ENCODE measurements around the gene ANKRD62.
"Not testable (repeated sequence)": the region's sequence is repeated elsewhere in the genome, so short reads cannot be mapped to it uniquely, and the experiment has no call there.

Gene ANKRD62

GRCh38 chr18:12066910-12067511 is 26.6 kb upstream of the ANKRD62 start:
- no peak for DNase-seq

GRCh38 chr18:12067671-12068070 is 26.0 kb upstream of the ANKRD62 start:
- DNase-seq: no peak

- not testable (repeated sequence) for DNase-seq
Measured at GRCh38 chr18:12068316-12068949, 25.2 kb upstream of the ANKRD62 start.

GRCh38 chr18:12068950-12069320 is 24.7 kb upstream of the ANKRD62 start:
- DNase-seq: no peak

- DNase-seq: not testable (repeated sequence)
Measured at GRCh38 chr18:12071066-12071465, 22.6 kb upstream of the ANKRD62 start.

- no peak for DNase-seq
Measured at GRCh38 chr18:12072996-12073395, 20.6 kb upstream of the ANKRD62 start.

GRCh38 chr18:12074736-12075135 is 18.9 kb upstream of the ANKRD62 start:
- DNase-seq: no peak

- no peak for DNase-seq
Measured at GRCh38 chr18:12076424-12077140, 17.1 kb upstream of the ANKRD62 start.

- not testable (repeated sequence) for DNase-seq
Measured at GRCh38 chr18:12077994-12078393, 15.6 kb upstream of the ANKRD62 start.

- DNase-seq: no peak
Measured at GRCh38 chr18:12079491-12080237, 14.0 kb upstream of the ANKRD62 start.

- no peak for DNase-seq
Measured at GRCh38 chr18:12085136-12085535, 8.5 kb upstream of the ANKRD62 start.

GRCh38 chr18:12085786-12086185 is 7.9 kb upstream of the ANKRD62 start:
- DNase-seq: no peak

GRCh38 chr18:12086249-12086648 is 7.4 kb upstream of the ANKRD62 start:
- no peak for DNase-seq

GRCh38 chr18:12086677-12087470 is 6.8 kb upstream of the ANKRD62 start:
- DNase-seq: no peak

GRCh38 chr18:12087471-12088025 is 6.1 kb upstream of the ANKRD62 start:
- no peak for DNase-seq

- no peak for DNase-seq
Measured at GRCh38 chr18:12088096-12088495, 5.5 kb upstream of the ANKRD62 start.

- DNase-seq: no peak
Measured at GRCh38 chr18:12088731-12089375, 4.8 kb upstream of the ANKRD62 start.

- DNase-seq: no peak
Measured at GRCh38 chr18:12091538-12092141, 2.0 kb upstream of the ANKRD62 start.

GRCh38 chr18:12092398-12093229 is 1.0 kb upstream of the ANKRD62 start:
- no peak for DNase-seq

- DNase-seq: no peak
Measured at GRCh38 chr18:12098374-12098773, 4.7 kb downstream of the ANKRD62 start.
